Fibroblast of lung (primary cell): ENCODE results near the gene CCDC180. TPM values are rescaled to one million over a fixed set of nuclear protein-coding genes. Genes with fewer than 3 reads are reported as not detected.

Experiments used
- DNase-seq, 2 donors: peaks; one replicate each; pipeline versions ENCODE4 v3.0.0 to v3.0.0-alpha.2; 2010; ENCODE audit warnings: low read depth in 2 of 2
- H2AFZ ChIP-seq: 2 replicates; pipeline ENCODE4 v1.5.1; 2012; ENCODE audit warnings: low read length, control low read depth, inconsistent platforms
- H3K27ac ChIP-seq: 2 replicates; pipeline ENCODE4 v1.5.1; 2011; ENCODE audit warnings: low read length, control low read depth; ENCODE audit not compliant: insufficient read depth
- H3K27me3 ChIP-seq: 2 replicates; pipeline ENCODE4 v1.5.1; 2011; ENCODE audit warnings: mild to moderate bottlenecking, low read length; ENCODE audit not compliant: control insufficient read depth, insufficient read depth
- H3K36me3 ChIP-seq: 2 replicates; pipeline ENCODE4 v1.5.1; 2011; ENCODE audit warnings: low read length; ENCODE audit not compliant: control insufficient read depth, insufficient read depth
- H3K4me1 ChIP-seq: 2 replicates; pipeline ENCODE4 v1.5.1; 2011; ENCODE audit warnings: low read length; ENCODE audit not compliant: control insufficient read depth, insufficient read depth; ENCODE audit errors: extremely low read depth
- H3K4me2 ChIP-seq: 2 replicates; pipeline ENCODE4 v1.5.1; 2011; ENCODE audit warnings: low read length, control low read depth; ENCODE audit not compliant: insufficient read depth; ENCODE audit errors: extremely low read depth
- H3K4me3 ChIP-seq, 4 experiments: fragments of 200-600 bp in 1 of 4; sonication (generic) in 1 of 4; replicated peaks in 1 of 4; 2 replicates each; pipeline ENCODE4 v1.5.1; 2011 to 2016; ENCODE audit warnings: low read length in 4 of 4, low read depth in 3 of 4, mild to moderate bottlenecking in 3 of 4, control low read depth in 2 of 4, inconsistent platforms in 1 of 4, mixed read lengths in 1 of 4; ENCODE audit not compliant: insufficient read depth in 1 of 4; ENCODE audit errors: control extremely low read depth in 1 of 4
- H3K79me2 ChIP-seq: 2 replicates; pipeline ENCODE4 v1.5.1; 2012; ENCODE audit warnings: mild to moderate bottlenecking, low read length, inconsistent platforms; ENCODE audit not compliant: control insufficient read depth, insufficient read depth
- H3K9ac ChIP-seq: 2 replicates; pipeline ENCODE4 v1.5.1; 2011; ENCODE audit warnings: mild to moderate bottlenecking, low read length, control low read depth; ENCODE audit not compliant: insufficient read depth
- H3K9me3 ChIP-seq: 2 replicates; pipeline ENCODE4 v1.5.1; 2012; ENCODE audit warnings: low read depth, low read length; ENCODE audit not compliant: control insufficient read depth, insufficient read depth
- H4K20me1 ChIP-seq: 2 replicates; pipeline ENCODE4 v1.5.1; 2011; ENCODE audit warnings: low read length; ENCODE audit not compliant: control insufficient read depth, insufficient read depth; ENCODE audit errors: extremely low read depth
- CTCF ChIP-seq, 2 donors: IDR thresholded peaks in 1 of 2; conservative IDR thresholded peaks in 1 of 2; 1 replicate in 1 of 2; 2 replicates in 1 of 2; pipeline ENCODE4 v1.5.1; 2011 to 2012; ENCODE audit warnings: low read length in 2 of 2, control low read depth in 1 of 2, inconsistent platforms in 1 of 2, low read depth in 1 of 2, mild to moderate bottlenecking in 1 of 2
- EZH2 ChIP-seq: IDR thresholded peaks from 2 replicates; pipeline ENCODE4 v1.5.1; 2012; ENCODE audit warnings: low read length, control low read depth, mild to moderate bottlenecking; ENCODE audit errors: missing control alignments
- polyA plus RNA-seq, 2 donors: library from polyadenylated mRNA; depleted of rRNA in 1 of 2; stranded (reverse) in 1 of 2; unstranded in 1 of 2; fragments of >200 nt; gene quantifications; 2 replicates each; pipeline ENCODE4 v1.2.1, GENCODE V29; 2011 to 2012; ENCODE audit warnings: missing spikeins in 1 of 2
- total RNA-seq: library from RNA; depleted of rRNA; stranded (reverse); fragments of >200 nt; gene quantifications from 2 replicates; pipeline ENCODE4 v1.2.1, GENCODE V29; 2014

CCDC180 gene
- total and polyA plus RNA-seq, 2 donors (not counting 1 experiment from before 2014, with no cell fraction given): 0.73 to 2.5 TPM

DNA sequence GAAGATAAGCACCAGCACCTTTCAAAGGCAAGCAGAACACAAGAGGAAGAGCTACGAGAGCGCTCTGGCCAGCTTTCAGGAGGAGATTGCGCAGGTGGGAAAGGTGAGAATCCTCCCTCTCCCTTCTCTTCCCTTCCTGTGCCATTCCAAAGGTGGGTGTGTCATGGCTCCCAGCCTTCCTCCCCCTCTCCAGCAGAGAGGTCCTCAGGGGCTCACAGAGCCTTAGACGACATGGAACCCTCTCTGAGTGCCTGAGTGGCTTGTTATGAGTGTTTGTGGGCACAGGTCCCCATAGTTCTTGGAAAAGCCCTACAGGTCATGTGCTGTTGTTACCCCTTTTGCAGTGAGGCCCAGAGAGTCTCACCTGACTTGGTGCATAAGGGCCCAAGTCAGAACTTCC, 5.8 kb downstream of the CCDC180 start:
- no peaks in the 10 kb centered on the region for H3K27me3 ChIP-seq
- no peaks in the 10 kb centered on the region for H3K79me2 ChIP-seq
- no peaks in the 10 kb centered on the region for H3K4me1 ChIP-seq
- no peak overlapping the region for H3K4me3 ChIP-seq
- no peaks in the 10 kb centered on the region for H3K36me3 ChIP-seq
- no peak overlapping the region for H3K9ac ChIP-seq
- H3K4me2 ChIP-seq: no peak overlapping the region
- TF ChIP-seq EZH2: no peak
- TF ChIP-seq CTCF (conservative IDR thresholded peaks at IDR 0.05 in 1 of 2, IDR thresholded peaks at IDR 0.05 in 1 of 2; ENCODE audit: low read depth in 1 of 2, low read length in 2 of 2): no peak
- H3K9me3 ChIP-seq: no peaks in the 10 kb centered on the region
- no peak overlapping the region for H2AFZ ChIP-seq
- H4K20me1 ChIP-seq: no peaks in the 10 kb centered on the region
- DNase-seq: no peak
- H3K27ac ChIP-seq: no peak overlapping the region

DNA sequence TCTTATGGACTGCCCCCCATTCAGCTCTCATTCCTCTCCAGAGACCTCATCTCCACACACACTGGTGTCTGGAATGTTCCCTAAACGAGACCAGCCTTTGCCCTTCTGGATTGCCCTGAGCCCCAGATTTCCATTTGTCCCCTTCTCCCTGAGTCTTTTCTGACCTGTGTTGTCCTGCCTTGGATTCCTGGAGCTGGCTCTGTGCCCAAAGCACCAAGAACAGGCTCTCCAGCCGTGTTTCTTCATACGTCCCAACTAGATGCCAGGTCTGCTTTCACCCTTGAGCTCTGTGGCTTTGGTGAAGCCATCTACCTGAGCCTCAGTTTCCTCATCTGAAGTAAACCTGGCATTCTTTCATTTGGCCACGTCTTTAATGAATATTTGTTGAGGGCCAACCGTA, 6.3 kb downstream of the CCDC180 start:
- Histone ChIP-seq H3K4me2 (no peak overlapping the region), H4K20me1 (no peaks in the 10 kb centered on the region), H2AFZ (no peak overlapping the region), H3K4me1 (no peaks in the 10 kb centered on the region), H3K9me3 (no peaks in the 10 kb centered on the region), H3K36me3 (no peaks in the 10 kb centered on the region), H3K79me2 (no peaks in the 10 kb centered on the region), H3K9ac (no peak overlapping the region), H3K27ac (no peak overlapping the region), H3K27me3 (no peaks in the 10 kb centered on the region), H3K4me3 (no peak overlapping the region)
- no peak for DNase-seq
- TF ChIP-seq EZH2: no peak
- no peak for TF ChIP-seq CTCF (conservative IDR thresholded peaks at IDR 0.05 in 1 of 2, IDR thresholded peaks at IDR 0.05 in 1 of 2; ENCODE audit: low read depth in 1 of 2, low read length in 2 of 2)

DNA sequence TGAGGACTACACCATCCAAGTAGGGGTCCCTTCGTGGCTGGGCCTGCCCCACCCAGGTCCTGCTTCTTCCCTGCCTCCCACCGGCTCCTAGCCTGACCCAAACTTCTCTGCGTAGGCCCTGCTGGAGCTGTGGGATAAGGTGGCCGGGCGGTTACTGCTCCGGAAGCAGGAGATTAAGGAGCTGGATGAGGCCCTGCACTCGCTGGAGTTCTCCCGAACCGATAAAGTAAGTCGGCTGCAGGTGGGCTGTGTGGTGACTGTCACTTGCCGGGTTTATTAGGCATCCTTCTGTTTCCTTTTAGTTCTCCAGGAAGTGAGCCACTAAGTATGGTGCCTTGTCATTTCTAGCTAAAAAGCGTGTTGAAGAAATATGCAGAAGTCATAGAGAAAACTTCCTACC, 7.0 kb downstream of the CCDC180 start:
- Histone ChIP-seq H3K4me3 (no peak overlapping the region), H3K79me2 (no peaks in the 10 kb centered on the region), H4K20me1 (no peaks in the 10 kb centered on the region), H2AFZ (no peak overlapping the region), H3K27ac (no peak overlapping the region), H3K9me3 (no peaks in the 10 kb centered on the region), H3K4me2 (no peak overlapping the region), H3K4me1 (no peaks in the 10 kb centered on the region), H3K36me3 (no peaks in the 10 kb centered on the region), H3K9ac (no peak overlapping the region), H3K27me3 (no peaks in the 10 kb centered on the region)
- TF ChIP-seq CTCF (conservative IDR thresholded peaks at IDR 0.05 in 1 of 2, IDR thresholded peaks at IDR 0.05 in 1 of 2; ENCODE audit: low read depth in 1 of 2, low read length in 2 of 2) (no peak), EZH2 (no peak)
- DNase-seq: no peak
